ENCODE results near the gene TSSK3. TPM values are rescaled to one million over a fixed set of nuclear protein-coding genes. Genes with fewer than 3 reads are reported as not detected.

TSSK3 gene
- total RNA-seq, 1 experiment from 2014 or later, result 1.6 TPM

GRCh38 chr1:32393136-32393535 is 30.8 kb downstream of the TSSK3 start:
- Histone ChIP-seq H2BK120ac (ENCODE audit: low read depth, low read length, poor library complexity, severe bottlenecking) (no peak overlapping the region), H2AK5ac (ENCODE audit: insufficient read length, low read length) (no peak overlapping the region), H2BK12ac (ENCODE audit: insufficient read length, low read depth, low read length) (no peak overlapping the region), H3K4me2 (ENCODE audit: insufficient read depth, insufficient read length, low read length) (peak overlapping the region; percentile 83), H3K79me2 (ENCODE audit: insufficient read depth, low read length) (no peaks in the 10 kb centered on the region; the same call in 1 of the 2 replicates), H2AFZ (ENCODE audit: low read length) (no peak overlapping the region), H3K9ac (ENCODE audit: extremely low read depth, insufficient read length, low read length) (peak overlapping the region; percentile 18), H3K23me2 (ENCODE audit: insufficient read length, low read depth, low read length, poor library complexity, severe bottlenecking) (peaks cover 4% of the 10 kb centered on the region), H3K56ac (ENCODE audit: insufficient read length, low read depth, low read length) (no peak overlapping the region), H2BK5ac (ENCODE audit: insufficient read length, low read length) (no peak overlapping the region), H3K14ac (ENCODE audit: insufficient read depth, low read length) (no peak overlapping the region), H3K18ac (ENCODE audit: insufficient read length, low read depth, low read length) (no peak overlapping the region), H2BK20ac (ENCODE audit: low read depth, low read length, poor library complexity, severe bottlenecking) (no peak overlapping the region), H4K20me1 (ENCODE audit: control insufficient read depth, insufficient read depth, insufficient read length) (no peaks in the 10 kb centered on the region), H4K5ac (ENCODE audit: insufficient read length, low read depth, low read length) (no peak overlapping the region), H3K23ac (ENCODE audit: insufficient read length, low read depth, low read length) (no peak overlapping the region), H3K9me3 (ENCODE audit: control insufficient read depth, low read depth, low read length) (no peaks in the 10 kb centered on the region), H3K4ac (ENCODE audit: low read depth, low read length) (no peak overlapping the region), H3K79me1 (ENCODE audit: insufficient read depth, low read depth, low read length, poor library complexity, severe bottlenecking) (peaks cover 5% of the 10 kb centered on the region), H2BK15ac (ENCODE audit: low read depth, low read length) (no peak overlapping the region), H4K91ac (ENCODE audit: insufficient read length, low read depth, low read length) (no peak overlapping the region), H3K4me1 (ENCODE audit: insufficient read depth, low read length) (peaks cover 5% of the 10 kb centered on the region; the same call in 1 of the 2 replicates), H4K8ac (replicated peaks; ENCODE audit: insufficient read length, low read depth, low read length) (no peak overlapping the region), H3K27me3 (ENCODE audit: insufficient read depth, low read length) (no peaks in the 10 kb centered on the region), H3T11ph (ENCODE audit: low read length) (no peak overlapping the region), H3K27ac (ENCODE audit: insufficient read length, low read depth, low read length) (no peak overlapping the region)
- H3K27ac Mint-ChIP-seq, result peak overlapping the region in 1 of 3 experiments; percentile 100; a peak in 3 of 7 replicates
- H3K4me1 Mint-ChIP-seq, result peaks cover 14 to 15% of the 10 kb centered on the region in 2 experiments
- no peaks in the 10 kb centered on the region for H3K27me3 Mint-ChIP-seq (ENCODE audit: low read depth)
- peaks cover 4 to 8% of the 10 kb centered on the region in 2 experiments; a peak in 4 of 5 replicates for H3K9me3 Mint-ChIP-seq
- WGBS (ENCODE audit: extremely low coverage, insufficient read length, low lambda C conversion rate), result no CpG with 5 or more reads among the region's 1 CpG
- TF ChIP-seq, protein P1, sequence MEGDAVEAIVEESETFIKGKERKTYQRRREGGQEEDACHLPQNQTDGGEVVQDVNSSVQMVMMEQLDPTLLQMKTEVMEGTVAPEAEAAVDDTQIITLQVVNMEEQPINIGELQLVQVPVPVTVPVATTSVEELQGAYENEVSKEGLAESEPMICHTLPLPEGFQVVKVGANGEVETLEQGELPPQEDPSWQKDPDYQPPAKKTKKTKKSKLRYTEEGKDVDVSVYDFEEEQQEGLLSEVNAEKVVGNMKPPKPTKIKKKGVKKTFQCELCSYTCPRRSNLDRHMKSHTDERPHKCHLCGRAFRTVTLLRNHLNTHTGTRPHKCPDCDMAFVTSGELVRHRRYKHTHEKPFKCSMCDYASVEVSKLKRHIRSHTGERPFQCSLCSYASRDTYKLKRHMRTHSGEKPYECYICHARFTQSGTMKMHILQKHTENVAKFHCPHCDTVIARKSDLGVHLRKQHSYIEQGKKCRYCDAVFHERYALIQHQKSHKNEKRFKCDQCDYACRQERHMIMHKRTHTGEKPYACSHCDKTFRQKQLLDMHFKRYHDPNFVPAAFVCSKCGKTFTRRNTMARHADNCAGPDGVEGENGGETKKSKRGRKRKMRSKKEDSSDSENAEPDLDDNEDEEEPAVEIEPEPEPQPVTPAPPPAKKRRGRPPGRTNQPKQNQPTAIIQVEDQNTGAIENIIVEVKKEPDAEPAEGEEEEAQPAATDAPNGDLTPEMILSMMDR (conservative IDR thresholded peaks at IDR 0.05), result no peak
- no peak for DNase-seq
- peak overlapping the region; percentile 100 for H3K4me3 Mint-ChIP-seq
- peaks cover 10 to 22% (median 17%) of the 10 kb centered on the region in 3 experiments for H3K36me3 Mint-ChIP-seq (ENCODE audit: insufficient read depth in 1 of 3, low read depth in 3 of 3)

All from H9 (cell line).